WTC11 (cell line): ENCODE data around the gene LAMTOR4. TPM values are rescaled to one million over a fixed set of nuclear protein-coding genes. Genes with fewer than 3 reads are reported as not detected.
"Not testable (repeated sequence)": the region's sequence is repeated elsewhere in the genome, so short reads cannot be mapped to it uniquely, and the experiment has no call there.

Source experiments
- ATAC-seq: fragments of 200-7000 bp; cut with Tn5 transposase; 2 replicates; pipeline ENCODE4 v1.10.0; 2021; ENCODE audit warnings: mild to moderate bottlenecking, moderate library complexity
- CTCF ChIA-PET: fragments of 300-600 bp; sonication (Branson Sonifier 250); formaldehyde crosslinking; loops from one replicate; lab custom pipeline; 2021; ENCODE audit warnings: antibody characterized with exemption; lab: Charles Lee
- POLR2A ChIA-PET: fragments of 350-600 bp; sonication (Branson Sonifier 250); formaldehyde crosslinking; loops from one replicate; lab custom pipeline; 2021; ENCODE audit warnings: antibody characterized with exemption; lab: Charles Lee
- DNase-seq: peaks from one replicate; pipeline ENCODE4 v3.0.0; 2021; ENCODE audit warnings: low spot score
- H3K27ac Mint-ChIP-seq: 2 replicates; pipeline ENCODE4 v1.8.0; 2021; ENCODE audit warnings: mixed read lengths
- H3K27me3 Mint-ChIP-seq: 2 replicates; pipeline ENCODE4 v1.8.0; 2021; ENCODE audit warnings: low read depth, mild to moderate bottlenecking, moderate library complexity, mixed read lengths
- H3K36me3 Mint-ChIP-seq: 2 replicates; pipeline ENCODE4 v1.8.0; 2021; ENCODE audit warnings: mixed read lengths
- H3K4me1 Mint-ChIP-seq: 2 replicates; pipeline ENCODE4 v1.8.0; 2022; ENCODE audit warnings: mixed read lengths
- H3K4me3 Mint-ChIP-seq: 2 replicates; pipeline ENCODE4 v1.8.0; 2021; ENCODE audit warnings: mild to moderate bottlenecking, moderate library complexity, mixed read lengths
- H3K9me3 Mint-ChIP-seq: 2 replicates; pipeline ENCODE4 v1.8.0; 2021; ENCODE audit warnings: mixed read lengths
- CBFB ChIP-seq: sonication (generic); formaldehyde crosslinking; IDR thresholded peaks from 2 replicates; pipeline ENCODE4 v1.8.1; 2022; ENCODE audit warnings: mild to moderate bottlenecking, low read depth, missing genetic modification reagents
- CREM ChIP-seq: sonication (generic); formaldehyde crosslinking; IDR thresholded peaks from 2 replicates; pipeline ENCODE4 v1.8.1; 2022; ENCODE audit warnings: mild to moderate bottlenecking, missing genetic modification reagents, moderate library complexity
- GABPB1 ChIP-seq: sonication (generic); formaldehyde crosslinking; IDR thresholded peaks from 2 replicates; pipeline ENCODE4 v1.8.1; 2023; ENCODE audit warnings: mild to moderate bottlenecking, missing genetic modification reagents
- GTF2I ChIP-seq: fragments of 250-450 bp; sonication (Bioruptor Pico); conservative IDR thresholded peaks from 2 replicates; pipeline ENCODE4 v1.4.0; 2021; ENCODE audit warnings: mild to moderate bottlenecking
- KAT7 ChIP-seq: sonication (generic); formaldehyde crosslinking; IDR thresholded peaks from 2 replicates; pipeline ENCODE4 v1.8.1; 2023; ENCODE audit warnings: missing genetic modification reagents, mild to moderate bottlenecking, borderline replicate concordance
- NR1H2 ChIP-seq: sonication (generic); formaldehyde crosslinking; IDR thresholded peaks from 2 replicates; pipeline ENCODE4 v1.9.0; 2021; ENCODE audit warnings: mild to moderate bottlenecking, moderate library complexity, missing genetic modification reagents
- NR3C1 ChIP-seq: sonication (generic); formaldehyde crosslinking; conservative IDR thresholded peaks from 2 replicates; pipeline ENCODE4 v1.8.1; 2023; ENCODE audit warnings: low read depth, mild to moderate bottlenecking, missing genetic modification reagents
- SOX15 ChIP-seq: fragments of 250-450 bp; sonication (Bioruptor Pico); IDR thresholded peaks from 2 replicates; pipeline ENCODE4 v1.9.0; 2021; ENCODE audit warnings: mild to moderate bottlenecking
- TEAD4 ChIP-seq: sonication (generic); formaldehyde crosslinking; IDR thresholded peaks from 2 replicates; pipeline ENCODE4 v1.8.0; 2022; ENCODE audit warnings: mild to moderate bottlenecking, missing genetic modification reagents
- ZNF121 ChIP-seq: sonication (generic); formaldehyde crosslinking; IDR thresholded peaks from 2 replicates; pipeline ENCODE4 v1.8.0; 2023; ENCODE audit warnings: missing genetic modification reagents
- ZNF532 ChIP-seq: fragments of 250-450 bp; sonication (Bioruptor Pico); IDR thresholded peaks from 2 replicates; pipeline ENCODE4 v1.9.0; 2021; ENCODE audit warnings: mild to moderate bottlenecking, borderline replicate concordance
- total RNA-seq: library from RNA; stranded (reverse); gene quantifications from 3 replicates; pipeline ENCODE4 v1.2.3, GENCODE V29; 2021
- TF ChIP-seq, protein P1 (sequence below): sonication (generic); formaldehyde crosslinking; IDR thresholded peaks from 2 replicates; pipeline ENCODE4 v1.8.0; 2022; ENCODE audit warnings: mild to moderate bottlenecking, missing genetic modification reagents
- TF ChIP-seq, protein P2 (sequence below): fragments of 250-450 bp; sonication (Bioruptor Pico); IDR thresholded peaks from 2 replicates; pipeline ENCODE4 v1.8.0; 2021; ENCODE audit warnings: mild to moderate bottlenecking
- TF ChIP-seq, protein P3 (sequence below): fragments of 250-450 bp; sonication (Bioruptor Pico); IDR thresholded peaks from 2 replicates; pipeline ENCODE4 v1.9.0; 2021; ENCODE audit warnings: mild to moderate bottlenecking

The LAMTOR4 gene
- total RNA-seq, 1 experiment from 2014 or later = 199 TPM

DNA sequence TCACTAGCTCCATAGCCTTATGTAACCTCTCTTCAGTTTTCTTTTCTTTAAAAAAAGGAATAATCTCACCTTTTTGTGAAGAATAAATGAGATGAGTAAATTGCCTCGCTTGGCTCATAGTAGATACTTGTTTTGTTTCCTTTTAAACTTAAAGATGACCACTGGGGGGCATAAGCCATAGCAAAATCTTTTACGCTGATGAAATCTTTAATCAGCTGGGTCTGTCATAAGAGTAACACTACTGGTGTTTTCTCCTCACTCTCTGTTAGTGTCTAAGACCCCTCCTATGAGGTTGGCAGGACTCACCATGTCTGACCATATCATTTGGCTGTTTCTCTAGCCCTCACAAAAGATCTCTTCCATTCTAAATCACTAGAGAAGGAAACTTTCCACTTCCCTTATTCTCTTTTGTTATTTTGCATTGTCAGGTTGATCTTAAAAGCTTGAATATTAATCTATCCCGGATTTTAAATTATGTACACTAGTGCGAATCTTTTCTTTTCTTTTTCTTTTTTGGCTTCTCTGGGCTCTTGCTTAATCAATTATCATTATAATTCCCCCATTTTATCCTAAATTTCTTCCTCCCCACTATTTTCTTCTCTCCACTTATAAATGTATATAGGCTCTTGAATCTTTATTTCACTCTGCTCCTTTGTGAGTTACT lies 41.5 kb downstream of the LAMTOR4 start:
- POLR2A ChIA-PET = no interaction called here
- Mint-ChIP-seq H3K27me3 (peaks cover 23% of the 10 kb centered on the region), H3K27ac (no peak overlapping the region), H3K9me3 (no peaks in the 10 kb centered on the region), H3K36me3 (no peaks in the 10 kb centered on the region), H3K4me3 (no peak overlapping the region), H3K4me1 (no peaks in the 10 kb centered on the region)
- ATAC-seq (peak; percentile 32; the same call in 1 of the 2 replicates), DNase-seq (no peak)
- TF ChIP-seq CBFB (CRISPR knock-in tag) (no peak), GABPB1 (CRISPR knock-in tag) (peak; percentile 78), NR1H2 (CRISPR knock-in tag) (no peak), NR3C1 (CRISPR knock-in tag) (no peak)
- CTCF ChIA-PET = interaction anchor here (0.5 to 1.6 kb wide), 9 partner anchors 9 to 1287 kb away, joined by 3 to 7 read pairs (median 4); partner anchors contain the start of genes GAL3ST4, GPC2, LAMTOR4 and STAG3

GRCh38 chr7:100191775-100192174 lies 43.1 kb downstream of the LAMTOR4 start:
- ChIA-PET POLR2A (no interaction called here), CTCF (no interaction called here)
- no peaks in the 10 kb centered on the region for H3K36me3 Mint-ChIP-seq
- H3K27ac Mint-ChIP-seq = no peak overlapping the region
- no peaks in the 10 kb centered on the region for H3K4me1 Mint-ChIP-seq
- H3K4me3 Mint-ChIP-seq = no peak overlapping the region
- peaks cover 23% of the 10 kb centered on the region for H3K27me3 Mint-ChIP-seq
- TF ChIP-seq, protein P1, sequence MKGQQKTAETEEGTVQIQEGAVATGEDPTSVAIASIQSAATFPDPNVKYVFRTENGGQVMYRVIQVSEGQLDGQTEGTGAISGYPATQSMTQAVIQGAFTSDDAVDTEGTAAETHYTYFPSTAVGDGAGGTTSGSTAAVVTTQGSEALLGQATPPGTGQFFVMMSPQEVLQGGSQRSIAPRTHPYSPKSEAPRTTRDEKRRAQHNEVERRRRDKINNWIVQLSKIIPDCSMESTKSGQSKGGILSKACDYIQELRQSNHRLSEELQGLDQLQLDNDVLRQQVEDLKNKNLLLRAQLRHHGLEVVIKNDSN = no peak
- TF ChIP-seq ZNF532 (CRISPR knock-in tag) (no peak), GTF2I (CRISPR knock-in tag) (no peak)
- H3K9me3 Mint-ChIP-seq = no peaks in the 10 kb centered on the region
- ATAC-seq = no peak
- no peak for DNase-seq

- H3K4me1 Mint-ChIP-seq, H3K36me3 Mint-ChIP-seq, H3K9me3 Mint-ChIP-seq, CTCF ChIA-PET, H3K4me3 Mint-ChIP-seq, DNase-seq, ATAC-seq, H3K27ac Mint-ChIP-seq, POLR2A ChIA-PET: not testable (repeated sequence)
- TF ChIP-seq ZNF121 (CRISPR knock-in tag) = 0 out of 2 replicates have a peak, but pooled peaks have one; percentile 1
- H3K27me3 Mint-ChIP-seq = peaks cover 24% of the 10 kb centered on the region
Observed at GRCh38 chr7:100192281-100192862, 43.7 kb downstream of the LAMTOR4 start.

GRCh38 chr7:100192969-100193368 lies 44.3 kb downstream of the LAMTOR4 start:
- ChIA-PET CTCF (interaction anchor here (1.2 kb wide), 1 partner anchor 925 kb away, joined by 5 read pairs; no protein-coding TSS in a partner anchor), POLR2A (interaction anchor here (0.6 kb wide), 1 partner anchor 17 kb away, joined by 3 read pairs; no protein-coding TSS in a partner anchor)
- peaks cover 28% of the 10 kb centered on the region for H3K27me3 Mint-ChIP-seq
- DNase-seq = no peak
- H3K36me3 Mint-ChIP-seq = no peaks in the 10 kb centered on the region
- no peaks in the 10 kb centered on the region for H3K9me3 Mint-ChIP-seq
- ATAC-seq = no peak
- no peaks in the 10 kb centered on the region for H3K4me1 Mint-ChIP-seq
- no peak overlapping the region for H3K4me3 Mint-ChIP-seq
- no peak overlapping the region for H3K27ac Mint-ChIP-seq
- TF ChIP-seq, protein P2, sequence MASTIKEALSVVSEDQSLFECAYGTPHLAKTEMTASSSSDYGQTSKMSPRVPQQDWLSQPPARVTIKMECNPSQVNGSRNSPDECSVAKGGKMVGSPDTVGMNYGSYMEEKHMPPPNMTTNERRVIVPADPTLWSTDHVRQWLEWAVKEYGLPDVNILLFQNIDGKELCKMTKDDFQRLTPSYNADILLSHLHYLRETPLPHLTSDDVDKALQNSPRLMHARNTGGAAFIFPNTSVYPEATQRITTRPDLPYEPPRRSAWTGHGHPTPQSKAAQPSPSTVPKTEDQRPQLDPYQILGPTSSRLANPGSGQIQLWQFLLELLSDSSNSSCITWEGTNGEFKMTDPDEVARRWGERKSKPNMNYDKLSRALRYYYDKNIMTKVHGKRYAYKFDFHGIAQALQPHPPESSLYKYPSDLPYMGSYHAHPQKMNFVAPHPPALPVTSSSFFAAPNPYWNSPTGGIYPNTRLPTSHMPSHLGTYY (CRISPR knock-in tag) = no peak
- no peak for TF ChIP-seq TEAD4 (CRISPR knock-in tag)
- TF ChIP-seq, protein P3, sequence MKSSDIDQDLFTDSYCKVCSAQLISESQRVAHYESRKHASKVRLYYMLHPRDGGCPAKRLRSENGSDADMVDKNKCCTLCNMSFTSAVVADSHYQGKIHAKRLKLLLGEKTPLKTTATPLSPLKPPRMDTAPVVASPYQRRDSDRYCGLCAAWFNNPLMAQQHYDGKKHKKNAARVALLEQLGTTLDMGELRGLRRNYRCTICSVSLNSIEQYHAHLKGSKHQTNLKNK (CRISPR knock-in tag) = no peak
- no peak for TF ChIP-seq ZNF532 (CRISPR knock-in tag)
- no peak for TF ChIP-seq KAT7
- TF ChIP-seq CREM (CRISPR knock-in tag) = no peak
- no peak for TF ChIP-seq SOX15 (CRISPR knock-in tag)
